ENCODE measurements around the gene GDF9.

GDF9 gene

DNA sequence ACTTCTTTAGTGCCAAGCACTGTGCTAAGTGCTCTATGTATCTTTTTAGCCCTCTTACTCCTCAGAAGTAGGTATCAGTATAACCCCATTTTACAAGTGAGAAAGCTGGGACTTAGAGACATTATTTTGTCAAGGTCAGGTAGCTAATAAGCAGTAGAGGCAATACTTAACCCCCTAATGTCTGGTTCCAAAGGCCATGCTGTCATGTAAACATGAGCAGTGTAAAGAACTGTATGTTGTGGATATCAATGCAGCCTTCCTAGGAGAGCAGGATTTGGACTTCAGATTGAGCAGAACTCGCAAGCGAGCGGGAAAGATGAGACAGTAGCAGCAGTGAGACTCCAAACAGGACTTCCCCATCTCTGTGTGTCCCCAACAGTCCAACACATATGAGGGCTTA is 32.2 kb downstream of the GDF9 start:
- no peak for DNase-seq

DNA sequence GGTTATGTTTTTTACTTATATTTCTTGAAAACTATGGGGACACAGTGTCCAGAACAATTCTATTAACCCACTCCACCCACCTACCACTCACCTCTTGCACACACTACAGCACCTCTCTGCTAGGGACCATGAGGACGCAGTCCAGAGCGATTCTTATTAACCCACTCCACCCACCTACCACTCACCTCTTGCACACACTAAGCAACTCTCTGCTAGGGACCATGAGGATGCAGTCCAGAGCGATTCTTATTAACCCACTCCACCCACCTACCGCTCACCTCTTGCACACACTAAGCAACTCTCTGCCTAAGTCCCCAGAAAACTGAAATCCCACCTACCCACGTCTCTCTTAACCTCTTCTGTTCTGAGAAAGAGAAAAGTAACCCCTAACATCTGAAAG is 33.7 kb downstream of the GDF9 start:
- DNase-seq, result no peak

GRCh38 chr5:132831095-132831860 is 35.0 kb downstream of the GDF9 start:
- no peak for DNase-seq

GRCh38 chr5:132830436-132831094 is 35.7 kb downstream of the GDF9 start, which contains the start of gene SHROOM1:
Gene SHROOM1 (minus strand): TSS chr5:132830647. CDS start chr5:132826140, 4,507 bp downstream.
- DNase-seq, result peak in 1 of 2 donors; percentile 11

GRCh38 chr5:132829742-132830435 is 36.4 kb downstream of the GDF9 start:
- peak; percentile 69 to 70 for DNase-seq

DNA sequence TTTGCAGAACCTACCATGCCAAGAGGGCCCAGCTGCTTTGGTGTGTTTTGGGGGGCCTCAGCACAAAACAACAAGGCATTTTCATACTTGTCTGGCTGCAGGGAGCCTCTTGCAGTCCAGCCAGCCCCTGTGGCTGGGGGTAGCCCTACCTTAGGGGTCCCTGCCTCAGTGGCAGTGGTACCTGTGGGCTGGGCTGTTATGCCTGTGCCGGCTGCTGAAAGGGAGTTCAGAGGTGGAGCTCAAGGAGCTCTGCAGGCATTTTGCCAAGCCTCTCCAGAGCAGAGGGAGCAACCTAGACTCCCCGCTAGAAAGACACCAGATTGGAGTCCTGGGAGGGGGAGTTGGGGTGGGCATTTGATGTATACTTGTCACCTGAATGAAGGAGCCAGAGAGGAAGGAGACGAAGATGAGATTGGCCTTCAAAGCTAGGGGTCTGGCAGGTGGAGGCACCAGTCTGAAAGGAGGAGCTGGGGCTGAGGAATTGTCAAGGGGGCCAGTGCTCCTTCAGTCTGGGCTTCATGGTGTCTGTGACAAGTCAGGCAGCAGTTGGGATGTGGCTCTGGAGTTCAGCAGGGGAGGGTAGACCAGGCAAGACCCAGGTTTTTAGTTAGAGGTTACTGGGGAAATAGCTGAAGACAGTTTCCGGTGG is 37.3 kb downstream of the GDF9 start:
- DNase-seq, result no peak

GRCh38 chr5:132827943-132828673 is 38.2 kb downstream of the GDF9 start:
- DNase-seq, result no peak

GRCh38 chr5:132826424-132827082 is 39.7 kb downstream of the GDF9 start:
- DNase-seq, result no peak

DNA sequence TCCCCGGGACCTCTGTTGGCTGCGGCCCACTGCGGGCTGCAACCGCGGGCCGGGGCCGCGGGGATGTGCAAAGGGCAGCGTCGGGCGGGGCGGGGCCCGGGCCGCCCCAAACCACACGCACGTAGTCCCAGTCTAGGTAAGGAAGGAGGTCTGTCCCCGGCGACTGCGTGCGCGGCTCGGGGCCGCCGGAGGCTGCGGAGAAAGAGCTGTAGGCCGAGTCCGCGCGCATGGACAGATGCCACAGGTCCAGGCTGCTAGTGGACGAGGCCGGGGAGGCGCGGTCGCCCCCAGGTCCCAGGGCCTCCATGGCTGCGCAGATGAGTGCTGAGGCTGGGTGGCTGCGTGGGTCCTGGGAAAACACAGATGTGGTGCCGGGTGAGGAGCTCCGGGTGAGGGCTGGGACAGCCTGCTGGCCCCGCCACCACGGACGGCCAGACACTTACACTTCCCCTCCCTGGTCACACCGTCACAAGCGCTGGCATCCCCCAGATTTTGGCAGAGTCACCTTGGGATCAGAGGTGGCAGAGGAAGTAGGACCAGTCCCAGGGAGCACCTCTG is 40.4 kb downstream of the GDF9 start:
- DNase-seq, result peak in 1 of 2 donors; percentile 20

DNA sequence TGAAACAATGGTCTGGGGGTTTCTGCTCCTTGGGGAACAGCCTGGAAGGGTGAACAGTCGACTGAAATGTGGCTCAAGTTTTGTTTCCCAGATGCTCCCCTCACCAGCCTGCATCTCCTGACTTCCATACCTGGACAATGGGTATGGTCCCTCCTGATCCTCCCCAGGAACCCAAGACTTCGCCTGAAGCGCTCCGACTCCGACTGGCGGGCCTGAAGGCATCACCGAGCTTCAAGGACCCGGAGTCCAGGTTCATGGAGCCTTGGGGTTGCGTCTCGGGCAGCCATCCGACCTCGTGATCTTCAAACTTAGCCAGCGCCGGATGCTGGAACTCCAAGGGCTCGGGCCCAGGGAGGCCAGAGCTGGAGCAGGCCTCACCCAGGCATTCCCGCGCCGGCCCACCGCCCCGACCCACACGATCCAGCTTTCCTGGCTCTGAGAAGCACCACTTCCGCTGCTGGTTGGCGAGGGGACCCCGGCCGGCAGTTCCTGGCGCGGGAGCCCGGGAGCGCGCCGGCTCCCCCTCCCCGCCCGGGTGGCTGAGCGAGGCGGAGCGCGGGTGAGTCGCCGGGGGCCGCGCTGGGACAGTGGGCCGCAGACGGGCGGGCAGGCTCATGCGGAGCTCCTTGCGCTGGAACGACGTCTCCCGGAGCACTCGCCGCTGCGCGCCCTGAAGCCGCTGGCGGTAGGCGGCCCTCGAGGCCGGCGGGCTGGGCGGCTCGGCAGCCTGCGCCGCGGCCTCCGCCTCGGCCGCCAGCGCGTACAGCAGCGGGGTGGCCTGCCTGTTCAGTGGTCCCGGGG is 41.0 kb downstream of the GDF9 start:
- no peak for DNase-seq

DNA sequence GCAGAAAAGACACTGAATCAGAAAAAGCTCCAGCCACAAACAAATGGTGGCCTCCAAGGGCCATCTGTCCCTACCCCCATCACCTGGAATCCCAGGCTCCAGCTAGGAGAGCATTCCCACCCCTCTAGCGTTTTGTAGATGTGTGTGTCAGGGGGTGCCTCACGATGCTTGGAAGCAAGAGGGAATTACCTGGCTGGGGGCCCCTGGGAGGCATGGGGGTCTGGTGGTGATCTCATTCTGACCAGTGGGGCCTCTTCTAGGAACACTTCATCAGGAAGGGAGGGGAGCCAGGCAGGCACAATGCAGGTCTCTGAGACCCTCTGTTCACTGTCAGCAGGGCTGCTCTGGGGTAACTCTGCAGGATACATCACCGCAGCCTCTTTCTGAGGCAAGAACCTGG is 41.8 kb downstream of the GDF9 start:
- DNase-seq, result no peak

DNA sequence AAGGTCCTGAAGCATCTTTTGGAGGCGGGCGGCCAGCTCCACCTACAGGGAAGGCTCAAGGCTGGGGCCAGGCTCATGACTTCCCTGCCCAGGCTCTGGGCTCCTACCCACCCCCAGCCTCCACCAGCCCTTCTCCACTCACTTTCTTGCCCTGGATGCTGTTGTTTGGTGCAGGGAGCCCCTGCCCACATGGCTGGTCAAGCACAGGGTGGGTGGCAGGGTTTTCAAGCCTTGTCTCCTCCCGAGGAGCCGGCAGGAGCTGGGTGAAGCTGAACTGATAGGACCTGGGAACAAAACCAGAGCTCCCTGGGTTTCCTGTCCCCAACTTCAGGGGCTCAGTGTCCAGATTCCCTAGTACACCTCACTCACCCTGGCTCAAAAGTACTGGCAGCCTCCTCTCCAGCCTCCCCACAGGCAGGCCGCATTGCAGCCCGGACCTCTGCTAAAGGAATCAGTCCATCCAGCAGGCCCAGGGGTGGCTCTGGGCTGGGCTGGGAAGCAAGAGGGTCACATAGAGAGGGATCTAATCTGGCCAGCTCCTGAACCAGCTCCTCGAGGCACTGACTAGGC is 42.7 kb downstream of the GDF9 start:
- no peak for DNase-seq

GRCh38 chr5:132822650-132823480 is 43.4 kb downstream of the GDF9 start:
- no peak for DNase-seq

- no peak for DNase-seq
Observed at GRCh38 chr5:132821791-132822190, 44.5 kb downstream of the GDF9 start.

DNA sequence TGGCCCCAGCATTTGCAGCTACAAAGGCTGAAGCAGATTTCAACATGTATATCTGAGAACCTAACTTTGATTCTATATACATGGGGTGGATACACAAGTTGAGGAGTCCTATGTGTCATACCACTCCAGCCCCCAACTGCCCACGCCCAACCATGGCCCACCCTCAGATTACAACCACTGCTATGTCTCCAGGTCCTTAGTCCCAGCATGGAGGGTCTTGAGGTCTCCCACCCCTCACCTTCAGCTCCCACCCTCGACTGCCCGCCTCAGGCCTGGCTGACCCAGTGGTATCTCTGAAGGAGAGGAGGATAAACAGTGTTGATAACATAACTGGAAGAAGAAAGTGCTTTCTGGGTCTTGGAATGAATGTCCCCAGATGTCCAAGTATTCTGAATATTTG is 44.9 kb downstream of the GDF9 start:
- DNase-seq, result no peak

DNA sequence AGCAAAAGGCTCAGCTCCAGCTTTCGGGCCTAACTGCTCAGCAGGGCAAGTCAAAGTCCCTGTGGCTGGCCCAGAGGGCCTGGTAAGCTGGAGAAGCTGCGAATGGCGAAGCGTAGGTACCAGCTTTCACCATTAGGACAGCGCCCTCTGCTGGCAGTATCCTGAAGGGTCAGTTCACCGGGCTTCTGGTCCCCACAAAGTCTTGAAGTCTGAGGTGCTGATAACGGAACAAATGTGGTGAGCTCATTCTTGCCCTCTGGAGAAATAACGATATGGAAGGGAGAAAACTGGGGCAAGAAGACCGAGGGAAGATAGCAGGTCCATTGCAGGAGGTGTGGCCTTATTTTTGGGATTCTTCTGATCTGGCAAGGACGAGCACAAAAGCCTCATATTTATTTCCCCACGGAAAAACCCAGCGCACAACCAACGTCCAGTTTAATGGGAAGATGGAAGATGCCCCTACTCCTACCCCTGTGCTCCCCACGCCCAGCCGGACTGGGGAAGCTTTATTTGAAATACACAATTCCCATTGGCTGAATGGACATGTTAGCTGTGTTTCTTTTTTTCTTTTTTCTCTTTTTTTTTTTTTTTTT is 46.0 kb downstream of the GDF9 start:
- peak; percentile 85 to 88 for DNase-seq

DNA sequence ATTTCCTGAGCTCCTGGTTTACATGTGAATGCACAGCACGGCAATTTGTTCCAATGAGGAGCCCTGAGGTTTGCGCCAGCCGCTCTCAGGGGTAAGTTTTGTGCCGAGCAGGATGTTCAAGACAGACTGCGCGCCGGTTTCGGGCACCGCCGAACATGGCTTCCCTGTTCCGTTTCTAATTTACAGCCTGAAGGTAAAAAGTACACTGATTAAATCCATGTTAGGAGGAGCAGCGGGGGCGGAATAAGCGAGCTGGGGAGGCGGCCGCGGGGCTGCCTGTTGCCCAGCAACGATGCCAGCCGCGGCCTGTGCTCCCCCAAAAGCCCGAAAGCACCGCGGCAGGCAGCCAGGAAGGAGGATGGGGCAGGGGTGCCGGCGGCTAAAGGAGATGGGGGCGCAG is 46.8 kb downstream of the GDF9 start:
- no peak for DNase-seq

GRCh38 chr5:132817011-132817410 is 49.3 kb downstream of the GDF9 start:
- no peak for DNase-seq

GRCh38 chr5:132816554-132816953 is 49.7 kb downstream of the GDF9 start:
- DNase-seq, result no peak
